NCI-H2196 treated with DMSO at 0.1 percent for 48 hours (cell line): ENCODE results near the gene PYDC1.
"Not testable (repeated sequence)": the region's sequence is repeated elsewhere in the genome, so short reads cannot be mapped to it uniquely, and the experiment has no call there.

Experiments used
- DNase-seq: peaks from one replicate; lab custom pipeline; 2025; ENCODE audit not compliant: unreplicated experiment; lab: John Stamatoyannopoulos, UW

Gene PYDC1

DNA sequence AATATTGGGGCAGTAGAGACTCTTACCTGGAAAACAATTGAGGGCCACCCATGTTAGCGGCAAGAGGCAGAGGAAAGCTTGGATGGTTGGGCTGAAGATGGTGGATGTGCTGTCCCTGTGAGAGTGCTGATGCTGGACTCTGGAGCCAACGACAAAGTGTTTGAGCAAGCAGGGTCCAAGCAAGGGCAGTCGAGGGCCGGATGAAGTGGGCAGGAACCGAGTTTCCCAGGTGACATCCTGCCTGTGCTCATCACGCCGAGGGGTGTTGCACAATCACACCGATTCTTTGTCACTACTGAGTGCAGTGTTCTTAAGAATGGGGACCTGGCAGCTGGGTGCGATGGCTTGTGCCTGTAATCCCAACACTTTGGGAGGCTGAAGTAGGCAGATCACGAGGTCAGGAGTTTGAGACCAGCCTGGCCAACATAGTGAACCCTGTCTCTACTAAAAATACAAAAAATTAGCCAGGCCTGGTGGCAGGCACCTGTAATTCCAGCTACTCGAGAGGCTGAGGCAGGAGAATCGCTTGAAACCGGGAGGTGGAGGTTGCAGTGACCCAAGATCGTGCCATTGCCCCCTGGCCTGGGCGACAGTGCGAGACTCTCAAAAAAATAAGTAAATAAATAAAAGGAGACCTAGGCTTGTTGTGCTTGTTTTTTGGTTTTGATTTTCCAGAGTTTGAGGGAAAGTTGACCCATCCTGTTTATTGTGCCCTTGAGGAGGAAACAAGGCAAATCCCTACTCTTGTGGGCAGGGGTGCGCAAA is 20.4 kb downstream of the PYDC1 start:
- DNase-seq, result no peak

- DNase-seq, result not testable (repeated sequence)
Observed at GRCh38 chr16:31195861-31196260, 21.1 kb downstream of the PYDC1 start.

DNA sequence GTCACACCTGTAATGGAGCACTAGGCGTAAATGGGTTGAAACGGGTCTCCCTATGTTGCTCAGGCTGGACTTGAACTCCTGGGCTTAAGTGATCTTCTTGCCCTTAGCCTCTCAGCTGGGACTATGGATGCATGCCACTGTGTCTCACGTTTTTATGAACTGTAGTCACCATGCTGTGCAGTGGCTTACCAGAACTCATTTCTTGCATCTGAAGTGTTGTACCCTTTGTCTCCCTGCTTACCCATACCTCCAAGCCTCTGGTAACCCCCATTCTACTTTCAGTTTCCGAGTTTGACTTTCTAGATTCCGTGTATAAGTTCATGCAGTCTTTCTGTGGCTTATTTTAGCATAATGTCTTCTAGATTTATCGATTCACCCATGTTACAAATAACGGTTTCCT is 22.0 kb downstream of the PYDC1 start:
- no peak for DNase-seq

DNA sequence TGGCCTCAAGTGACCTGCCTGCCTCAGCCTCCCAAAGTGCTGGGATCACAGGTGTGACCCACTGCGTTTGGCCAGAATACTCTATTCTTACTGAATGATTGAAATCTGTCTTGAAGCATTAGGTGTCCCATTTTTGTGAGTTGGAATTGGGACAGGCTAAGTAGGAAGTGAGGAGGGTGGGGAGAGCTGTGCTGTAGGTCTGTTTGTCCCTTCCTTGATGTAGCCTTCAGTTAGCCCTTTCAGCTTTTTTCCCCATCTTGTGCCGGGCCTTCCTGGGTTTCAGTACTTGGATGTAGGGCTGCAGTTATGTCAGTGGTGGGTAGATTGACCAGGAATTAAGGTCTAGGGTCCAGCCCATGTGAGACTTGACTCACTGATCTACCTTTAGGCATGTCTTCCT is 23.1 kb downstream of the PYDC1 start:
- no peak for DNase-seq

DNA sequence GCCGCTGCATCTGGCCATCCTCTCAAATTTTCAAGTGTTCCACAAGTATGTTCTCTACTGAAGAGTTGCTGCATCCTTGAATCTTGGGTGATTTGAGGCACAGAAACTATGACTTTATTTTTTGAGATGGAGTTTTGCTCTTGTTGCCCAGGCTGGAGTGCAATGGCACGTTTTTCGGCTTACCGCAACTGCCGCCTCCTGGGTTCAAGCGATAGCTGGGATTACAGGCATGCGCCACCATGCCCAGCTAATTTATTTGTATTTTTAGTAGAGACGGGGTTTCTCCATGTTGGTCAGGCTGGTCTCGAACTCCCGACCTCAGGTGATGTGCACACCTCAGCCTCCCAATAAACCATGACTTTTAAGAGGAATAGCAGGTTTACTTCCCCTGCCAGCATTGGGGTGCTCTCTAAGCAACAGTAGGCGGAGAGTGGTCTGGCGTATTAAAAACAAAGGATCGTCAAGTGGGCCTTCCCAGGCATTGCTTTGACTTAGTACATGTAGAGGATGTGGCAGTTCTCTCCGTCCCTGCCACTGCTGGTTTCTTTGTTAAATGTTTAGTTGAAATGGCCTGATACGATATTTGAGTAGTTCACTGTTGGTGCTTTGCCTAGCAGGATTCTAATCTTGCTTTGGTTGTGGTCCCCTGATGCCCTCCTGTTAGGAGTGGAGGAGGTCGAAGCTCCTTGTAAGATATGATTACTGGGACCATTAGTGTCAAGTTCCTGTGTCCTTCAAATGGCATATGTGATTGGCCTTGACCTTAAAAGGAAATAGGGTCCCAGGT is 23.9 kb downstream of the PYDC1 start:
- no peak for DNase-seq

GRCh38 chr16:31191697-31192428 is 25.1 kb downstream of the PYDC1 start:
- no peak for DNase-seq

DNA sequence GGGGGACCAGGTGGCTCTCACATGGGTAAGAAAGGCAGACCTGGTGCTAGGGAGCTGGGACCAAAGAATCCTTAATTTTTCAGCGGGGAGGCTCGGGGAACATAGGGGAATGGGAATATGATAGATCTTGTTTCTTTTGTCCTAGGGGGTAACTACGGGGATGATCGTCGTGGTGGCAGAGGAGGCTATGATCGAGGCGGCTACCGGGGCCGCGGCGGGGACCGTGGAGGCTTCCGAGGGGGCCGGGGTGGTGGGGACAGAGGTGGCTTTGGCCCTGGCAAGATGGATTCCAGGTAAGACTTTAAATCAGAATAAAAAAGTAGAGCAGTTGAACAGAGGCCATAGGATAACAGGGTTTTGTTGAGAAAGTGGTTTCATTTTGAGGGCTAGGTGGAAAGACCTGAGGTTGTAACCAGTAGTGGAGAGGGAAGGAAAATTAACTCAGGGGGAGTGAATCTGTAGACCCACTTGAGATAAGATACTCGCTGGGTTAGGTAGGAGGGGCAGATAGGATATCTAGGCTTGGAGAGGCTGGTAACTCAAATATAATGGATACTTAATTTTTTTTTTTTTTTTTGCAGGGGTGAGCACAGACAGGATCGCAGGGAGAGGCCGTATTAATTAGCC is 26.0 kb downstream of the PYDC1 start:
- DNase-seq, result no peak

- DNase-seq, result no peak
Observed at GRCh38 chr16:31190061-31190460, 26.9 kb downstream of the PYDC1 start.

DNA sequence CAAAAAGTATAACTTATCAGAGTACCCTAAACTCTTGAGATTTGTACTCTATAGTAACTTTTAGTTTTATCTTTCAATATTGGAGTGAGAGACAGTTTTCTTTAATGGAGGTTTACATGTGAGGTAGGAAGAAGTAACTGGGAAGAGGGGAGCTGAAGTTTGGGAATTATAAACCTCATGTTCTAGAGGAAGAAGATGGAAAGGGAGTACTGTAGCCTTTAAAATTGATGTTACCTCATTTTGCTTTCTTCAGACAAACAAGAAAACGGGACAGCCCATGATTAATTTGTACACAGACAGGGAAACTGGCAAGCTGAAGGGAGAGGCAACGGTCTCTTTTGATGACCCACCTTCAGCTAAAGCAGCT is 27.5 kb downstream of the PYDC1 start:
- no peak for DNase-seq

- DNase-seq, result no peak
Observed at GRCh38 chr16:31188450-31189411, 28.2 kb downstream of the PYDC1 start.

DNA sequence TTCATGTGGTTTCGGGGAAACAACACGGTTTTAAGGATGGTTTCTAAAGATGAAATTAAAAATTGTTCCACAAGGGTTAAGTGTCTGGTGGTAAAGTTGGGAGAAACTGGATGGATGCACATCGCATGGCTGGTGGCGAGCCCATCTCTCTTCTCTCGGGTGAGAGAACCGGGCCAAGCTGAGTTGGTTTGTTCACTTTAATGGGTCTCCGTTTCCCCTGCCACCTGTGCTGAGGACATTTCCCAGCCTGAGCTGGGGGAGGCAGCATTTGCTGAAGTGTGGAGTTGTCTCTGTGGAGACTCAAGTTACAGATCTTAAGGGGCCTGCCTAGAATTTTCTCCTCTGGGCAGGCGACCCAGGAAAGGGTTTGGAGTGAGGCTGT is 29.1 kb downstream of the PYDC1 start:
- no peak for DNase-seq

DNA sequence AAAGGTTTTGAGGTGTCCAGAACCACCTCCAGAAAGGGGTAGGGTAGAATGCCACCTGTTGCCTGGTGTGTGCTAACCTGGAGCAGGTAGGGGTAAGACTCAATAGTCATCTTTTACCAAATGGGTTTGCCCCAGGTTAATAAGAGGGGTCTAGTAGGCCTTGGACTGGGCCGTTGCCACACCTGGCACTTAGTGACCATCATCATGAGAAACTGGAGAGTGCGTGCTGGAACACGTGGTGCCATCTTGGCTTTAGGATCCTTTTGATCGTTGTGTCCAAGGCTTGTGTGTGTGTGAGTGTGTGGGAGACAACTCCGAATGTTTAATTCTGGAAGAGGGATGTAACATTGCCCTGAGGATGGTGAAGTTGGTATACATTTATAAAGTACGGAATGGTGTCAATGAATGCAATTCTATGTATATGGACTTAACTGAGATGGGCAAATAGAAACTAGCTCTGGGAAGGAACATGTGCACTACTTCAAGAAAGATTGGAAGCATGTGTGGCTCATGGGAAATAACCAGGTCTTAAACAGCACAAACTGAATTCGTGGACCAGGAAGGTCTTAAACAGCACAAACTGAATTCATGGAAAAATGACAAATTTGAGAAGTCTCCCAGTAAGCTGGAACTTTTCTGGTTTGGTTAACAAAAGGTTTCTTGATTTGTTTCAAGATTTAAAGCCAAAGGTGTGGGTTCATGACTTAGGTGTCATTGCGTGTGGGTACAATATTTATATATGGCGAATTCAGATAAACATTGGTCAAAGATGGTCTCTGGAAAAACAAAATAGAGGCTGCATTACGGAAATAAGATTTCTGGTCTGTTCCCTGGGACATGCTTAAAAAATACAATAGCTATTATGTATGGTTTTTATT is 29.8 kb downstream of the PYDC1 start:
- no peak for DNase-seq

DNA sequence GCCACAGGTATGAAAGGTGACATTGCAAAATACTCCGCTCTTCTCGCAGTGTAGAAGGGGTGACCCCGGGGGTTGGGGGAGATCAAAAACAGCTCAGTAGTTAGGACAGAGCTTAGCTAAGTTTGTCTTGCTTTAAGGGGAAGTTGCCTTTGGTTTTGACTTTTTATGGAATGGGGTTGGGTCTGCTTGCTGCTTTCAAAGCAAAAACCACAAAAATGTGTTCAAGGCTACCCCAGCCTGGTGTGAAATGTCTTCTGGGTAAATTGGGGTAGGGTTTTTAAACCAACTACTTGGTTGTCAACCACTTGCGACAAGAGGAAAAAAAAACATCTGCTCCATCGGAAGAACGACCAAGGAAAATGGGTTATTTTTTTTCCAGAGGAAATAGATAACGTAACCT is 30.8 kb downstream of the PYDC1 start:
- no peak for DNase-seq

- no peak for DNase-seq
Observed at GRCh38 chr16:31185339-31185738, 31.6 kb downstream of the PYDC1 start.

DNA sequence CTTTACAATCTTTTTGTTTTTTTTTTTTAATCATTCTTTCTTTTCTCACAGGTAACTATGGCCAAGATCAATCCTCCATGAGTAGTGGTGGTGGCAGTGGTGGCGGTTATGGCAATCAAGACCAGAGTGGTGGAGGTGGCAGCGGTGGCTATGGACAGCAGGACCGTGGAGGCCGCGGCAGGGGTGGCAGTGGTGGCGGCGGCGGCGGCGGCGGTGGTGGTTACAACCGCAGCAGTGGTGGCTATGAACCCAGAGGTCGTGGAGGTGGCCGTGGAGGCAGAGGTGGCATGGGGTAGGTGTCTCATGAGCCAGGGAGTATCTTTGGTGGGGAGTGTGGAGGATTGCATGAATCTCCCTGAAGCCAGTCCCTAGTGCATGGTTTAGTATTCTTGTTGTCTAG is 32.0 kb downstream of the PYDC1 start:
- DNase-seq, result no peak

DNA sequence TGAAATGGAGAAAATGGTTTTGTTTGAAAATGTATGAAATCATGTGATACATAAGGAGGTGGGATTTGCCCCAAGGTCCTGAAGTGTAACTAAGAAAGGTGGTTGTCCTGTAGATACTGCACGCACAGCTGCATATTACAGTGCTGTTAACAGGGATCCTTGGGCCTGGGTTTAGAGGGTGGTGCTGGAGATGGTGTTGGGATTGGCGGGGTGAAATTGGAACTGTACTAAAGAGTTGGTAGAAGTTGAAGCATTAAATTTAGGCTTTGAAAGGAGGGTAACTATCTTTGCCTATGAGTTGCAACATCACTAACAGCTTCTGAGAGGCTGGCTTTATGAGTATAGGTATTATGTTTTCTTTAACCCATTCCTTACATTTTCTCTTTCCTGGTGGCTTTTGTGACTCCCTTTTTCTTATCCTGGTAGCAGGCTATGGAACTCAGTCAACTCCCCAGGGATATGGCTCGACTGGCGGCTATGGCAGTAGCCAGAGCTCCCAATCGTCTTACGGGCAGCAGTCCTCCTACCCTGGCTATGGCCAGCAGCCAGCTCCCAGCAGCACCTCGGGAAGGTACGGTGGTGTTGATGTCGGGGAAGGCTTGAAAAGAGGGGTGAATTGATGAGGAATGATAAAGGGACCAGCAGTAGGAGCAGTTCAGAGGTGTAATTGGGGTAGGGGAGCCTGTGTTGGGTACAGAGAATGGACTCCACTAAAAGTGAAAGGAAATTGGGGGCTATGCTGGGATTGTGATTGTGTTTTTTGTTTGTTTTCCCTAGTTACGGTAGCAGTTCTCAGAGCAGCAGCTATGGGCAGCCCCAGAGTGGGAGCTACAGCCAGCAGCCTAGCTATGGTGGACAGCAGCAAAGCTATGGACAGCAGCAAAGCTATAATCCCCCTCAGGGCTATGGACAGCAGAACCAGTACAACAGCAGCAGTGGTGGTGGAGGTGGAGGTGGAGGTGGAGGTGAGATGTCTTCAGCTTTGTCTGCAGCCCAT is 33.2 kb downstream of the PYDC1 start:
- no peak for DNase-seq

- no peak for DNase-seq
Observed at GRCh38 chr16:31182391-31182790, 34.5 kb downstream of the PYDC1 start.
